GM19397 (cell line): ENCODE results near the gene ERVMER34-1.

Experiments
- ATAC-seq: cut with Tn5 transposase; IDR thresholded peaks from one replicate; pipeline ENCODE4 v1.9.1; 2021; ENCODE audit warnings: mild to moderate bottlenecking, moderate library complexity; ENCODE audit not compliant: unreplicated experiment

ERVMER34-1 gene

GRCh38 chr4:52750819-52751486 is at the start of gene ERVMER34-1:
Gene ERVMER34-1, minus strand, starts transcription at chr4:52751425. Its CDS starts 5,905 bp downstream, at chr4:52745520.
- no peak for ATAC-seq

GRCh38 chr4:52799813-52800212 is 48.6 kb upstream of the ERVMER34-1 start:
- no peak for ATAC-seq

- no peak for ATAC-seq
These were observed 44.3 kb upstream of the ERVMER34-1 start for GRCh38 chr4:52795533-52795932.

- no peak for ATAC-seq
These were observed 40.7 kb upstream of the ERVMER34-1 start for GRCh38 chr4:52791936-52792335.

- no peak for ATAC-seq
These were observed 38.5 kb upstream of the ERVMER34-1 start for GRCh38 chr4:52789774-52790173.

GRCh38 chr4:52788806-52789205 is 37.6 kb upstream of the ERVMER34-1 start:
- no peak for ATAC-seq

GRCh38 chr4:52783069-52783468 is 31.8 kb upstream of the ERVMER34-1 start:
- no peak for ATAC-seq

GRCh38 chr4:52780617-52781354 is 29.6 kb upstream of the ERVMER34-1 start:
- ATAC-seq, result no peak

- no peak for ATAC-seq
These were observed 29.0 kb upstream of the ERVMER34-1 start for GRCh38 chr4:52780206-52780605.

- no peak for ATAC-seq
These were observed 9.0 kb upstream of the ERVMER34-1 start for GRCh38 chr4:52760256-52760655.

- no peak for ATAC-seq
These were observed 4.2 kb upstream of the ERVMER34-1 start for GRCh38 chr4:52755426-52755825.

GRCh38 chr4:52752936-52753335 is 1.7 kb upstream of the ERVMER34-1 start:
- ATAC-seq, result no peak

GRCh38 chr4:52751487-52751911 is 274 bp upstream of the ERVMER34-1 start:
- ATAC-seq, result no peak

- no peak for ATAC-seq
These were observed 1.0 kb downstream of the ERVMER34-1 start for GRCh38 chr4:52750213-52750612.

- peak; percentile 44 for ATAC-seq
These were observed 2.8 kb downstream of the ERVMER34-1 start for GRCh38 chr4:52748432-52748831.

GRCh38 chr4:52744588-52744987 is 6.6 kb downstream of the ERVMER34-1 start:
- ATAC-seq, result no peak

- no peak for ATAC-seq
These were observed 7.7 kb downstream of the ERVMER34-1 start for GRCh38 chr4:52743444-52744019.

- ATAC-seq, result no peak
These were observed 21.6 kb downstream of the ERVMER34-1 start for GRCh38 chr4:52729586-52729985.

GRCh38 chr4:52728691-52729240 is 22.5 kb downstream of the ERVMER34-1 start:
- no peak for ATAC-seq

- ATAC-seq, result no peak
These were observed 24.2 kb downstream of the ERVMER34-1 start for GRCh38 chr4:52726826-52727580.
